Measurements from ENCODE around the gene LAMC3.

LAMC3 gene

GRCh38 chr9:131045300-131046092 is 36.5 kb downstream of the LAMC3 start:
- DNase-seq (ENCODE audit: low spot score): no peak

- no peak for DNase-seq (ENCODE audit: low spot score)
Measured at GRCh38 chr9:131046093-131046380, 37.1 kb downstream of the LAMC3 start.

GRCh38 chr9:131046581-131047202 is 37.7 kb downstream of the LAMC3 start:
- DNase-seq (ENCODE audit: low spot score): peak; percentile 64

GRCh38 chr9:131048332-131048731 is 39.4 kb downstream of the LAMC3 start:
- no peak for DNase-seq (ENCODE audit: low spot score)

- no peak for DNase-seq (ENCODE audit: low spot score)
Measured at GRCh38 chr9:131048820-131049219, 39.8 kb downstream of the LAMC3 start.

GRCh38 chr9:131049829-131050715 is 41.1 kb downstream of the LAMC3 start:
- DNase-seq (ENCODE audit: low spot score): no peak

GRCh38 chr9:131050831-131051230 is 41.9 kb downstream of the LAMC3 start:
- DNase-seq (ENCODE audit: low spot score): no peak

GRCh38 chr9:131051592-131052517 is 42.9 kb downstream of the LAMC3 start:
- DNase-seq (ENCODE audit: low spot score): no peak

- DNase-seq (ENCODE audit: low spot score): no peak
Measured at GRCh38 chr9:131053896-131054295, 44.9 kb downstream of the LAMC3 start.

- no peak for DNase-seq (ENCODE audit: low spot score)
Measured at GRCh38 chr9:131056781-131057506, 48.0 kb downstream of the LAMC3 start.

- no peak for DNase-seq (ENCODE audit: low spot score)
Measured at GRCh38 chr9:131060900-131061630, 52.1 kb downstream of the LAMC3 start.

GRCh38 chr9:131062969-131063368 is 54.0 kb downstream of the LAMC3 start:
- DNase-seq (ENCODE audit: low spot score): no peak

- no peak for DNase-seq (ENCODE audit: low spot score)
Measured at GRCh38 chr9:131065599-131065998, 56.6 kb downstream of the LAMC3 start.

GRCh38 chr9:131067625-131068024 is 58.7 kb downstream of the LAMC3 start:
- DNase-seq (ENCODE audit: low spot score): no peak

GRCh38 chr9:131068076-131068816 is 59.3 kb downstream of the LAMC3 start:
- DNase-seq (ENCODE audit: low spot score): no peak

- no peak for DNase-seq (ENCODE audit: low spot score)
Measured at GRCh38 chr9:131069699-131070098, 60.7 kb downstream of the LAMC3 start.

- no peak for DNase-seq (ENCODE audit: low spot score)
Measured at GRCh38 chr9:131072107-131072870, 63.3 kb downstream of the LAMC3 start.

GRCh38 chr9:131072871-131073237 is 63.9 kb downstream of the LAMC3 start:
- no peak for DNase-seq (ENCODE audit: low spot score)

Measured in LoVo (cell line).